VCaP (cell line): ENCODE measurements around the gene AKAP6.

ENCODE experiments used
- H3K27ac ChIP-seq: fragments of 450-650 bp; 2 replicates; pipeline ENCODE4 v1.5.1; 2017
- CTCF ChIP-seq: fragments of 450-650 bp; conservative IDR thresholded peaks from 2 replicates; pipeline ENCODE4 v1.5.1; 2017; ENCODE audit warnings: mild to moderate bottlenecking, moderate library complexity

Gene AKAP6

GRCh38 chr14:32307881-32308582, 21.1 kb upstream of the AKAP6 start:
- H3K27ac ChIP-seq = peak overlapping the region; percentile 58
- no peak for TF ChIP-seq CTCF

GRCh38 chr14:32310876-32311275, 18.2 kb upstream of the AKAP6 start:
- no peak overlapping the region for H3K27ac ChIP-seq
- TF ChIP-seq CTCF = no peak

- no peak overlapping the region for H3K27ac ChIP-seq
- TF ChIP-seq CTCF = no peak
Measured at GRCh38 chr14:32311294-32312009, 17.6 kb upstream of the AKAP6 start.

GRCh38 chr14:32312010-32312331, 17.1 kb upstream of the AKAP6 start:
- H3K27ac ChIP-seq = no peak overlapping the region
- no peak for TF ChIP-seq CTCF

- TF ChIP-seq CTCF = no peak
- peak overlapping the region; percentile 63 for H3K27ac ChIP-seq
Measured at GRCh38 chr14:32313844-32314376, 15.2 kb upstream of the AKAP6 start.

GRCh38 chr14:32318087-32318795, 10.9 kb upstream of the AKAP6 start:
- H3K27ac ChIP-seq = no peak overlapping the region
- no peak for TF ChIP-seq CTCF

GRCh38 chr14:32319368-32320049, 9.6 kb upstream of the AKAP6 start:
- peak overlapping the region; percentile 21; the same call in 1 of the 2 replicates for H3K27ac ChIP-seq
- TF ChIP-seq CTCF = no peak
